ENCODE results near the gene IP6K3.

The IP6K3 gene

DNA sequence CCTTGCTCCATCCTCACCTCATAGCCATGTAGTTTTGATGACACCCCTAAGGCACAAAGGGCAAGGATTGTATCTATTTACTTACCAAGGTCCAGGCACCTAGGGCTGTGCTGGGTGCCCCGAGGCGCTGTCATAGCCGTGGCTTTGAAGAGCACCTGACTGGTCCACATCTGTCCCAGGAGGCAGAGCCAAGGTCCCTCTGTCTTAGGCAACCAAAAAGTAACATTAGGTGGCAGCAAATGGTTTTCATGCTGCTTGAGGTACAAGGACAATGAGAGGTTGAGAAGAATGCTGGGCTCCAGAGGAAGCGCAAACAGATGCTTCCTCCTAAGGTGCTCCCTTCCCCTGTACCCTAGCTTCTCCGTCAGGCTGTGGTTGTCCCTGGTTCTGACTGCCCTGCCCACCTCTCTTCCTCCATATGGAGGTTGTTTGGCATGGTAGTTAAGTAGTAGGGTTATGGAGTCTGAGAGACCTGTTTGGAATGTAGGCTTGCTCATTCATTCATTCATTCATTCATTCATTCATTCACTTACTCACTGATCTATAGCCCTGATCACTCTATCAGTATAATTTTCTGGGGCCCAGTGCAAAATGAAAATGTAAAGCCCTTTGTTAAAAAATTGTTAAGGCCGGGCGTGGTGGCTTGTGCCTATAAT lies 32.2 kb downstream of the IP6K3 start:
- no peak for DNase-seq (ENCODE audit: low read depth, low spot score)
- peaks cover 14% of the 10 kb centered on the region for H3K36me3 ChIP-seq (ENCODE audit: insufficient read depth, insufficient read length, low read length)
- no peak overlapping the region for H3K4me3 ChIP-seq (ENCODE audit: insufficient read length, low read depth)
- H3K4me1 ChIP-seq (ENCODE audit: insufficient read depth, insufficient read length): peaks cover 12% of the 10 kb centered on the region
- no peaks in the 10 kb centered on the region for H3K27me3 ChIP-seq (ENCODE audit: insufficient read depth, insufficient read length)
- TF ChIP-seq YY1 (IDR thresholded peaks at IDR 0.05; ENCODE audit: insufficient read depth, insufficient read length) (no peak), SUZ12 (IDR thresholded peaks at IDR 0.05; ENCODE audit: extremely low read depth, insufficient read depth, insufficient read length) (no peak), ZNF274 (IDR thresholded peaks at IDR 0.05; ENCODE audit: low read depth, low read length) (no peak)
- no peak overlapping the region for H3K9ac ChIP-seq (ENCODE audit: insufficient read length, low read depth)
- H3K9me3 ChIP-seq (ENCODE audit: insufficient read depth, low read length): no peaks in the 10 kb centered on the region

GRCh38 chr6:33713786-33714185 lies 32.9 kb downstream of the IP6K3 start:
- DNase-seq (ENCODE audit: low read depth, low spot score): no peak
- no peak overlapping the region for H3K4me3 ChIP-seq (ENCODE audit: insufficient read length, low read depth)
- no peaks in the 10 kb centered on the region for H3K27me3 ChIP-seq (ENCODE audit: insufficient read depth, insufficient read length)
- H3K9ac ChIP-seq (ENCODE audit: insufficient read length, low read depth): no peak overlapping the region
- peaks cover 12% of the 10 kb centered on the region for H3K4me1 ChIP-seq (ENCODE audit: insufficient read depth, insufficient read length)
- H3K9me3 ChIP-seq (ENCODE audit: insufficient read depth, low read length): no peaks in the 10 kb centered on the region
- TF ChIP-seq ZNF274 (IDR thresholded peaks at IDR 0.05; ENCODE audit: low read depth, low read length): no peak
- no peak for TF ChIP-seq YY1 (IDR thresholded peaks at IDR 0.05; ENCODE audit: insufficient read depth, insufficient read length)
- TF ChIP-seq SUZ12 (IDR thresholded peaks at IDR 0.05; ENCODE audit: extremely low read depth, insufficient read depth, insufficient read length): no peak
- H3K36me3 ChIP-seq (ENCODE audit: insufficient read depth, insufficient read length, low read length): peaks cover 22% of the 10 kb centered on the region

- Histone ChIP-seq H3K4me1 (ENCODE audit: insufficient read depth, insufficient read length) (peaks cover 12% of the 10 kb centered on the region), H3K4me3 (ENCODE audit: insufficient read length, low read depth) (no peak overlapping the region), H3K9ac (ENCODE audit: insufficient read length, low read depth) (no peak overlapping the region), H3K9me3 (ENCODE audit: insufficient read depth, low read length) (no peaks in the 10 kb centered on the region), H3K27me3 (ENCODE audit: insufficient read depth, insufficient read length) (no peaks in the 10 kb centered on the region), H3K36me3 (ENCODE audit: insufficient read depth, insufficient read length, low read length) (peaks cover 30% of the 10 kb centered on the region)
- DNase-seq (ENCODE audit: low read depth, low spot score): no peak
- TF ChIP-seq YY1 (IDR thresholded peaks at IDR 0.05; ENCODE audit: insufficient read depth, insufficient read length): no peak
- TF ChIP-seq SUZ12 (IDR thresholded peaks at IDR 0.05; ENCODE audit: extremely low read depth, insufficient read depth, insufficient read length): no peak
- TF ChIP-seq ZNF274 (IDR thresholded peaks at IDR 0.05; ENCODE audit: low read depth, low read length): no peak
Observed at GRCh38 chr6:33712914-33713313, 33.8 kb downstream of the IP6K3 start.

GRCh38 chr6:33711140-33712129 lies 35.3 kb downstream of the IP6K3 start, which contains the start of gene UQCC2:
UQCC2 (minus strand) TSS chr6:33711700; CDS start chr6:33711686, 14 bp downstream.
- peak; percentile 94 for DNase-seq (ENCODE audit: low read depth, low spot score)
- H3K9me3 ChIP-seq (ENCODE audit: insufficient read depth, low read length): no peaks in the 10 kb centered on the region
- H3K4me1 ChIP-seq (ENCODE audit: insufficient read depth, insufficient read length): peaks cover 15% of the 10 kb centered on the region
- TF ChIP-seq YY1 (IDR thresholded peaks at IDR 0.05; ENCODE audit: insufficient read depth, insufficient read length): peak; percentile 80
- TF ChIP-seq ZNF274 (IDR thresholded peaks at IDR 0.05; ENCODE audit: low read depth, low read length): no peak
- TF ChIP-seq SUZ12 (IDR thresholded peaks at IDR 0.05; ENCODE audit: extremely low read depth, insufficient read depth, insufficient read length): no peak
- H3K36me3 ChIP-seq (ENCODE audit: insufficient read depth, insufficient read length, low read length): peaks cover 45% of the 10 kb centered on the region
- peak within 1 kb of the TSS; percentile 65 for H3K4me3 ChIP-seq (ENCODE audit: insufficient read length, low read depth)
- H3K27me3 ChIP-seq (ENCODE audit: insufficient read depth, insufficient read length): no peaks in the 10 kb centered on the region
- peak within 1 kb of the TSS; percentile 93 for H3K9ac ChIP-seq (ENCODE audit: insufficient read length, low read depth)

DNA sequence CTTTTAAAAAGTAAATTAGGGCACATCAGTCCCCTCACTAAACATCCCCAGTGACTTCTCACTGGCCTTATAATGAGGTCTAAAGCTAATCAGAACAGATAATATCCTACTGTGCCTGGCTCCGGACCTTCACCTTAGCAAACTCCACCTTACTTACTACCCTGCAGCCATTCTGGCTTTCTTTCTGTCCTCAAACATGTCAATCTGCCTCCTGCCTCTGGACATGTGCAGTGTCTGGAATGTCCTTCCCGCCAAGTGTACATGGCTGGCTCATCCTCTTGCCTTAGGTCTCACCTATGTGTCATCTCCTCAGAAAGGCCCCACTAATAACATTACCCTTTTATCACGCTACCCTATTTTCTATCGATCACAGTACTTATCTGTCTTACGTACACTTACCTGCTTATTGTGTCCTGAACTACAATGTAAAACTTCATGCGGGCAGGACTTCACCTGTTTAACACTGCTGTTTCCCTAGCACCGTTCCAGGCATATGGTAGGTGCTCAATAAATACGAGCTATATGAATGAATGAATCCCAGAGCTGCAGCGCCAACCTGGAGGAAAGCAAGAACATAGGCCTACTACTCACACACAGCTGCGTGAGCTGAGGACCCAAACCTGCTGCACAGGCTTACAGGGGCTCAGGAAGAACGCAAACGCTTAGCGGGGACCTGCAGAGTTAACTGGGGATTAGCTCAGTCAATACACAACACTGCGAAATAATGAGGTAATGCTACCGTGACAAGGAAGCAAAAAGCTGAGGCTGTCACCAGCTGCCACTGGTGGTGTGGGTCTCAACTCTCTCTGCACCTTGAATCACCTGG lies 36.2 kb downstream of the IP6K3 start:
- Histone ChIP-seq H3K9me3 (ENCODE audit: insufficient read depth, low read length) (no peaks in the 10 kb centered on the region), H3K36me3 (ENCODE audit: insufficient read depth, insufficient read length, low read length) (peaks cover 48% of the 10 kb centered on the region), H3K27me3 (ENCODE audit: insufficient read depth, insufficient read length) (no peaks in the 10 kb centered on the region), H3K9ac (ENCODE audit: insufficient read length, low read depth) (peak overlapping the region; percentile 51), H3K4me1 (ENCODE audit: insufficient read depth, insufficient read length) (peaks cover 13% of the 10 kb centered on the region), H3K4me3 (ENCODE audit: insufficient read length, low read depth) (peak overlapping the region; percentile 65)
- no peak for TF ChIP-seq YY1 (IDR thresholded peaks at IDR 0.05; ENCODE audit: insufficient read depth, insufficient read length)
- DNase-seq (ENCODE audit: low read depth, low spot score): no peak

DNA sequence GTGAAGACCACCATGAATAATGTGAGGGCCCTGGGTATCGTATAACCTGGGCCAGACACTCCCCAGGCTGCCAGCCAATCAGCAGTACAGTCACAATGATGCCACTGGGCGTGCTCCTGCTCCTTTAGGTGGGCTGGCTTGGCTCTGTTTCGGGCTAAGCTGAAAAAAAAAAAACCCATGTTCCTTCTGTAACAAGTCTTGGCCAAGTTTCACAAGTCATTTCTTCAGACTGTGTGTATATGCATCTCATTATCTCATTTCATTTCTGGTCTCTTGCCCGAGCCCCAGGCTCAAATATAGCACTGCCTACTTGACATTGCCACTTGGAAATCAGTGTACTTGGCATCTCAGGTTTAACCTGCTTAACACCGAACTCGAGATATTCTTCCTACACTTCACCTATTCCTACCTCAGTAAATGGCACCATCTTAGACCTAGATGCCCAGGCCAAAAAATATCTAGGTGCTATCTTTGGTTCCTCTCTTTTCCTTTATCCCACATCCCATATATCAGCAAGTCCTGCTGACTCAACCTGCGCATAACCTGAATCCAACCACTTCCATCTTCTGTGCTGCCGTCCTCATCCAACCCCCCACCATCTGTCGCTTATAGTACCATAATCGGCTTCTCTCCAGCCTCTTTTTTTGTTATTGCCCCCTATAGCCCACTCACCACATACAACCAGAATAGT lies 37.0 kb downstream of the IP6K3 start:
- no peak overlapping the region for H3K9ac ChIP-seq (ENCODE audit: insufficient read length, low read depth)
- no peaks in the 10 kb centered on the region for H3K27me3 ChIP-seq (ENCODE audit: insufficient read depth, insufficient read length)
- no peak for DNase-seq (ENCODE audit: low read depth, low spot score)
- H3K4me1 ChIP-seq (ENCODE audit: insufficient read depth, insufficient read length): peaks cover 13% of the 10 kb centered on the region
- H3K9me3 ChIP-seq (ENCODE audit: insufficient read depth, low read length): no peaks in the 10 kb centered on the region
- no peak overlapping the region for H3K4me3 ChIP-seq (ENCODE audit: insufficient read length, low read depth)
- TF ChIP-seq SUZ12 (IDR thresholded peaks at IDR 0.05; ENCODE audit: extremely low read depth, insufficient read depth, insufficient read length) (no peak), YY1 (IDR thresholded peaks at IDR 0.05; ENCODE audit: insufficient read depth, insufficient read length) (no peak), ZNF274 (IDR thresholded peaks at IDR 0.05; ENCODE audit: low read depth, low read length) (no peak)
- peaks cover 49% of the 10 kb centered on the region for H3K36me3 ChIP-seq (ENCODE audit: insufficient read depth, insufficient read length, low read length)
